Caco-2 (cell line): ENCODE measurements around the gene DMBT1. TPM values are rescaled to one million over a fixed set of nuclear protein-coding genes. Genes with fewer than 3 reads are reported as not detected.

ENCODE experiments used
- BruUV-seq: library from RNA; stranded (reverse); fragments of 400-500 nt; replicated peaks from 2 replicates; lab custom pipeline; 2021; lab: Mats Ljungman, UMichigan
- CTCF ChIA-PET: fragments of 300-600 bp; sonication (Branson Sonifier 250); formaldehyde crosslinking; loops from one replicate; lab custom pipeline; 2022; ENCODE audit warnings: antibody characterized with exemption; lab: Charles Lee
- POLR2A ChIA-PET: fragments of 300-600 bp; sonication (Branson Sonifier 250); formaldehyde crosslinking; loops from one replicate; lab custom pipeline; 2022; ENCODE audit warnings: antibody characterized with exemption; lab: Charles Lee
- DNase-seq, 2 experiments: peaks; one replicate each; pipeline versions ENCODE4 v3.0.0 to v3.0.0-alpha.2; 2020 to 2022
- H3K27me3 ChIP-seq: replicated peaks from 2 replicates; pipeline ENCODE4 v1.6.0; 2011; ENCODE audit warnings: low read length; ENCODE audit not compliant: control insufficient read depth, insufficient read depth
- H3K36me3 ChIP-seq: 2 replicates; pipeline ENCODE4 v1.5.1; 2011; ENCODE audit warnings: low read length; ENCODE audit not compliant: control insufficient read depth, insufficient read depth
- H3K4me1 ChIP-seq: fragments of 250-450 bp; sonication (Bioruptor Pico); 2 replicates; pipeline ENCODE4 v1.5.1; 2020; ENCODE audit warnings: mild to moderate bottlenecking
- H3K4me3 ChIP-seq: 2 replicates; pipeline ENCODE4 v1.5.1; 2011; ENCODE audit warnings: low read depth, mild to moderate bottlenecking, control low read depth, low read length
- H3K9me3 ChIP-seq: fragments of 250-450 bp; sonication (Bioruptor Pico); 2 replicates; pipeline ENCODE4 v1.5.1; 2020; ENCODE audit warnings: mild to moderate bottlenecking, moderate library complexity
- H3K27ac Mint-ChIP-seq: one replicate; pipeline ENCODE4 v1.8.0; 2022; ENCODE audit warnings: mixed read lengths; ENCODE audit not compliant: unreplicated experiment
- H3K27me3 Mint-ChIP-seq: one replicate; pipeline ENCODE4 v1.8.0; 2022; ENCODE audit warnings: mixed read lengths; ENCODE audit not compliant: insufficient read depth, unreplicated experiment
- H3K36me3 Mint-ChIP-seq: one replicate; pipeline ENCODE4 v1.8.0; 2022; ENCODE audit warnings: mild to moderate bottlenecking, mixed read lengths; ENCODE audit not compliant: insufficient read depth, unreplicated experiment
- H3K4me1 Mint-ChIP-seq: one replicate; pipeline ENCODE4 v1.8.0; 2022; ENCODE audit warnings: low read depth, mixed read lengths; ENCODE audit not compliant: unreplicated experiment
- H3K4me3 Mint-ChIP-seq: one replicate; pipeline ENCODE4 v1.8.0; 2022; ENCODE audit warnings: mild to moderate bottlenecking, moderate library complexity, mixed read lengths; ENCODE audit not compliant: unreplicated experiment
- H3K9me3 Mint-ChIP-seq: one replicate; pipeline ENCODE4 v1.8.0; 2022; ENCODE audit warnings: mixed read lengths; ENCODE audit not compliant: unreplicated experiment
- intact Hi-C: fragments of 100-400 bp; cut with micrococcal nuclease; formaldehyde crosslinking; loops from one replicate; pipeline ENCODE4 v1.10.0; 2022; ENCODE audit not compliant: unreplicated experiment
- total RNA-seq: library from RNA; stranded (reverse); gene quantifications from 2 replicates; pipeline ENCODE4 v1.2.3, GENCODE V29; 2022
- TF ChIP-seq, protein P1 (sequence below), 2 experiments: fragments of 200-600 bp in 1 of 2; IDR thresholded peaks; 1 replicate in 1 of 2; 2 replicates in 1 of 2; pipeline versions ENCODE4 v1.5.1 to v1.8.0; 2011 to 2022; ENCODE audit warnings: antibody characterized with exemption in 1 of 2, control low read depth in 1 of 2, inconsistent platforms in 1 of 2, low read depth in 1 of 2, low read length in 1 of 2, mild to moderate bottlenecking in 1 of 2, moderate library complexity in 1 of 2; ENCODE audit not compliant: insufficient read depth in 1 of 2, severe bottlenecking in 1 of 2, unreplicated experiment in 1 of 2

The DMBT1 gene
- total RNA-seq, 1 experiment from 2014 or later: not detected

DNA sequence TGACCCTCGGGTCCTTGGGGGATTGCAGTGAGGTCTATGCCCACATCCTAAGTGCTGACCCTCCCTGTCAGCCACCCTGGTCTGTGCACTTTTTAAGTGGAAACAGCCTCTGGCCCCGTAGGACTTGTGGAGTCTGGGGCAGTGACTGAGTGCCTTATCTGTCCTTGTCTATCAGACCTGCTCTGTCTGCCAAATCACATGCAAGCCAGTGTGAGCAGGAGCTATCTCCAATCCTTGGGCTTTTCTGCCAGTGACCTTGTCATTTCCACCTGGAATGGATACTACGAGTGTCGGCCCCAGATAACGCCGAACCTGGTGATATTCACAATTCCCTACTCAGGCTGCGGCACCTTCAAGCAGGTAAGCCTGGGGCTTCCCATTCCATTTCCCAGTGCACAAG, 76.4 kb downstream of the DMBT1 start:
- Mint-ChIP-seq H3K4me3 (no peak overlapping the region), H3K27me3 (peaks cover 25% of the 10 kb centered on the region), H3K27ac (no peak overlapping the region), H3K9me3 (no peaks in the 10 kb centered on the region), H3K4me1 (no peaks in the 10 kb centered on the region), H3K36me3 (no peaks in the 10 kb centered on the region)
- Histone ChIP-seq H3K4me1 (no peaks in the 10 kb centered on the region), H3K9me3 (no peaks in the 10 kb centered on the region), H3K27me3 (peaks cover 2% of the 10 kb centered on the region), H3K36me3 (no peaks in the 10 kb centered on the region), H3K4me3 (no peak overlapping the region)
- TF ChIP-seq, protein P1, sequence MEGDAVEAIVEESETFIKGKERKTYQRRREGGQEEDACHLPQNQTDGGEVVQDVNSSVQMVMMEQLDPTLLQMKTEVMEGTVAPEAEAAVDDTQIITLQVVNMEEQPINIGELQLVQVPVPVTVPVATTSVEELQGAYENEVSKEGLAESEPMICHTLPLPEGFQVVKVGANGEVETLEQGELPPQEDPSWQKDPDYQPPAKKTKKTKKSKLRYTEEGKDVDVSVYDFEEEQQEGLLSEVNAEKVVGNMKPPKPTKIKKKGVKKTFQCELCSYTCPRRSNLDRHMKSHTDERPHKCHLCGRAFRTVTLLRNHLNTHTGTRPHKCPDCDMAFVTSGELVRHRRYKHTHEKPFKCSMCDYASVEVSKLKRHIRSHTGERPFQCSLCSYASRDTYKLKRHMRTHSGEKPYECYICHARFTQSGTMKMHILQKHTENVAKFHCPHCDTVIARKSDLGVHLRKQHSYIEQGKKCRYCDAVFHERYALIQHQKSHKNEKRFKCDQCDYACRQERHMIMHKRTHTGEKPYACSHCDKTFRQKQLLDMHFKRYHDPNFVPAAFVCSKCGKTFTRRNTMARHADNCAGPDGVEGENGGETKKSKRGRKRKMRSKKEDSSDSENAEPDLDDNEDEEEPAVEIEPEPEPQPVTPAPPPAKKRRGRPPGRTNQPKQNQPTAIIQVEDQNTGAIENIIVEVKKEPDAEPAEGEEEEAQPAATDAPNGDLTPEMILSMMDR (IDR thresholded peaks at IDR 0.05; ENCODE audit: insufficient read depth in 1 of 2, low read depth in 1 of 2, low read length in 1 of 2, severe bottlenecking in 1 of 2, unreplicated experiment in 1 of 2): no peak
- no TSS peak for BruUV-seq
- no peak for DNase-seq
- intact Hi-C loops: no loop called here
- CTCF ChIA-PET: interaction anchor here (1.9 kb wide), 1 partner anchor 12 kb away, joined by 5 read pairs; no protein-coding TSS in a partner anchor
- POLR2A ChIA-PET: no interaction called here

DNA sequence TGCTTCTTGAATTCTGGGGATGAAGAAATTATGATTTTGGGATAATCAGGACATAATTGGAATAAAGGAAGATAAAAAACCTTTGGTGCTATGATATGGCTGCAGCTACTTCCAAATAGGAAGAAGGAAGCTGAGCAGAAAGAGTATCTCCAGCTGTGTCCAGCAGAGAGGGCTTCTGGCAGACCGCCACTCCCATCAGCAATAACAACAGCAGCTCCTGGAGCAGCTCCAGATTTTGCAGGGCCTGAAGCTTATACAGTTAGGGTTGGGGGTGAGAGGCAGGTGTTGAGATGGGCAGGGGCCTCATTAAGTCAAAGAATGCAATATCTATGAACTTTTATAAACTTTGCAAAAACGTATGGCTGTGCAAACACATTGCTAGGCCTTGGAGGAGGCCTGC, 76.8 kb downstream of the DMBT1 start:
- Histone ChIP-seq H3K4me3 (no peak overlapping the region), H3K27me3 (peaks cover 2% of the 10 kb centered on the region), H3K36me3 (no peaks in the 10 kb centered on the region), H3K4me1 (no peaks in the 10 kb centered on the region), H3K9me3 (no peaks in the 10 kb centered on the region)
- no peaks in the 10 kb centered on the region for H3K36me3 Mint-ChIP-seq
- no peaks in the 10 kb centered on the region for H3K9me3 Mint-ChIP-seq
- TF ChIP-seq, protein P1 (IDR thresholded peaks at IDR 0.05; ENCODE audit: insufficient read depth in 1 of 2, low read depth in 1 of 2, low read length in 1 of 2, severe bottlenecking in 1 of 2, unreplicated experiment in 1 of 2): no peak
- no peak overlapping the region for H3K27ac Mint-ChIP-seq
- no peak overlapping the region for H3K4me3 Mint-ChIP-seq
- peaks cover 22% of the 10 kb centered on the region for H3K27me3 Mint-ChIP-seq
- H3K4me1 Mint-ChIP-seq: no peaks in the 10 kb centered on the region
- POLR2A ChIA-PET: no interaction called here
- no TSS peak for BruUV-seq
- DNase-seq: no peak
- CTCF ChIA-PET: interaction anchor here (1.9 kb wide), 1 partner anchor 11 kb away, joined by 5 read pairs; no protein-coding TSS in a partner anchor
- intact Hi-C loops: no loop called here

DNA sequence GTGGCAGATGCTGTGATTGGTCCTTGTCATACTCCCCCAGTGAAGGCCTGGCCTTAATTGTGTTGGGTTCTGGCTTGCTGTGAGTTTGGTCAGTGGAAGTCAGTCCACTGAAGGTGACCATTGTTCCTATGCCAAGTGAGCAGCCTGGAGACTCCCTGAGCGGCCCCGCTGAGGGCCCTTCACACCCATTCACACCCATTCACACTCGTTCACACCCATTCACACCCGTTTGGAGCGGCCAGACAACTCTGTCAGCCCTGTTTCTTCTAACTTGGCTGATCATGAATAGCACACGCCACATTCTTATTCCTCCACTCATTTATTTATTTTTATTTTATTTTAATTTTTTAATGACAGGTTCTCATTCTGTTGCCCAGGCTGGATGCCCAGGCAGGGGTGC, 77.6 kb downstream of the DMBT1 start:
- no peaks in the 10 kb centered on the region for H3K9me3 Mint-ChIP-seq
- Histone ChIP-seq H3K9me3 (no peaks in the 10 kb centered on the region), H3K27me3 (peaks cover 2% of the 10 kb centered on the region), H3K4me3 (no peak overlapping the region), H3K36me3 (no peaks in the 10 kb centered on the region), H3K4me1 (no peaks in the 10 kb centered on the region)
- no peaks in the 10 kb centered on the region for H3K4me1 Mint-ChIP-seq
- H3K36me3 Mint-ChIP-seq: no peaks in the 10 kb centered on the region
- H3K27me3 Mint-ChIP-seq: peaks cover 17% of the 10 kb centered on the region
- H3K4me3 Mint-ChIP-seq: no peak overlapping the region
- intact Hi-C loops: no loop called here
- POLR2A ChIA-PET: no interaction called here
- DNase-seq: no peak
- CTCF ChIA-PET: interaction anchor here (1.9 kb wide), 1 partner anchor 11 kb away, joined by 5 read pairs; no protein-coding TSS in a partner anchor
- TF ChIP-seq, protein P1 (IDR thresholded peaks at IDR 0.05; ENCODE audit: insufficient read depth in 1 of 2, low read depth in 1 of 2, low read length in 1 of 2, severe bottlenecking in 1 of 2, unreplicated experiment in 1 of 2): no peak
- no TSS peak for BruUV-seq
- no peak overlapping the region for H3K27ac Mint-ChIP-seq
